A673 (cell line): ENCODE results near the gene ZBTB20. TPM values are rescaled to one million over a fixed set of nuclear protein-coding genes. Genes with fewer than 3 reads are reported as not detected.

Experiments
- BruUV-seq: library from RNA; stranded (reverse); fragments of 400-500 nt; replicated peaks from 2 replicates; lab custom pipeline; 2021; lab: Mats Ljungman, UMichigan
- CTCF ChIA-PET: fragments of 300-600 bp; sonication (Branson Sonifier 250); formaldehyde crosslinking; loops from one replicate; lab custom pipeline; 2022; ENCODE audit warnings: antibody characterized with exemption; lab: Charles Lee
- POLR2A ChIA-PET: fragments of 300-600 bp; sonication (Branson Sonifier 250); formaldehyde crosslinking; loops from one replicate; lab custom pipeline; 2022; ENCODE audit warnings: antibody characterized with exemption; ENCODE audit not compliant: low non-redundant PET; lab: Charles Lee
- DNase-seq: peaks from one replicate; pipeline ENCODE4 v3.0.0-alpha.2; 2015; ENCODE audit warnings: low spot score
- H3K27ac ChIP-seq: fragments of 200-600 bp; sonication (generic); 2 replicates; pipeline ENCODE4 v1.5.1; 2016; ENCODE audit warnings: mixed run types, low read depth, mild to moderate bottlenecking, mixed read lengths, antibody characterized with exemption, low read length; ENCODE audit not compliant: poor library complexity, severe bottlenecking
- H3K27me3 ChIP-seq: fragments of 200-600 bp; sonication (generic); replicated peaks from 2 replicates; pipeline ENCODE4 v1.6.1; 2017; ENCODE audit warnings: mixed run types, low read depth, mild to moderate bottlenecking, mixed read lengths, antibody characterized with exemption, low read length; ENCODE audit not compliant: insufficient read depth, poor library complexity
- H3K36me3 ChIP-seq: fragments of 200-600 bp; sonication (generic); 2 replicates; pipeline ENCODE4 v1.6.1; 2016; ENCODE audit warnings: mixed run types, mild to moderate bottlenecking, mixed read lengths, antibody characterized with exemption, low read length; ENCODE audit not compliant: insufficient read depth, poor library complexity, severe bottlenecking
- H3K4me1 ChIP-seq: fragments of 200-600 bp; sonication (generic); 2 replicates; pipeline ENCODE4 v1.6.1; 2017; ENCODE audit warnings: mixed run types, mild to moderate bottlenecking, mixed read lengths, antibody characterized with exemption, low read length; ENCODE audit not compliant: insufficient read depth, poor library complexity, severe bottlenecking
- H3K4me3 ChIP-seq: fragments of 200-600 bp; sonication (generic); 2 replicates; pipeline ENCODE4 v1.5.1; 2016; ENCODE audit warnings: low read depth, mixed run types, mild to moderate bottlenecking, mixed read lengths, low read length; ENCODE audit not compliant: poor library complexity, severe bottlenecking
- H3K9me3 ChIP-seq: fragments of 200-600 bp; sonication (generic); 2 replicates; pipeline ENCODE4 v1.6.1; 2016; ENCODE audit warnings: mixed run types, low read depth, mild to moderate bottlenecking, mixed read lengths, antibody characterized with exemption, low read length; ENCODE audit not compliant: poor library complexity, severe bottlenecking
- CTCF ChIP-seq: fragments of 300-800, 200-600 bp; sonication (generic); conservative IDR thresholded peaks from 2 replicates; pipeline ENCODE4 v1.5.1; 2017; ENCODE audit warnings: low read depth, mild to moderate bottlenecking, antibody characterized with exemption, low read length, moderate library complexity, mixed read lengths
- EZH2 ChIP-seq: fragments of 200-600 bp; sonication (generic); IDR thresholded peaks from 2 replicates; pipeline ENCODE4 v1.6.1; 2017; ENCODE audit warnings: borderline replicate concordance, low read depth, mild to moderate bottlenecking, mixed read lengths, antibody characterized with exemption, low read length; ENCODE audit not compliant: poor library complexity, severe bottlenecking
- intact Hi-C: fragments of 100-400 bp; cut with micrococcal nuclease; formaldehyde crosslinking; loops from one replicate; pipeline ENCODE4 v1.10.0; 2022; ENCODE audit not compliant: unreplicated experiment
- total RNA-seq: library from RNA; stranded (reverse); gene quantifications from 2 replicates; pipeline ENCODE4 v1.2.3, GENCODE V29; 2021

The ZBTB20 gene
- total RNA-seq, 1 experiment from 2014 or later, result 13.5 TPM

- no TSS peak for BruUV-seq
- Histone ChIP-seq H3K36me3 (no peaks in the 10 kb centered on the region), H3K27ac (no peak overlapping the region), H3K4me1 (peaks cover 5% of the 10 kb centered on the region), H3K4me3 (no peak overlapping the region), H3K9me3 (no peaks in the 10 kb centered on the region), H3K27me3 (no peaks in the 10 kb centered on the region)
- DNase-seq, result no peak
- TF ChIP-seq EZH2 (no peak), CTCF (no peak)
- intact Hi-C loops, result no loop called here
- ChIA-PET POLR2A (no interaction called here), CTCF (no interaction called here)
These were observed 520.3 kb downstream of the ZBTB20 start for GRCh38 chr3:114626751-114627150.

GRCh38 chr3:114624571-114625181 lies 522.4 kb downstream of the ZBTB20 start:
- CTCF ChIA-PET, result no interaction called here
- DNase-seq, result peak; percentile 10
- intact Hi-C loops, result no loop called here
- H3K4me1 ChIP-seq, result peaks cover 5% of the 10 kb centered on the region
- H3K36me3 ChIP-seq, result no peaks in the 10 kb centered on the region
- TF ChIP-seq EZH2, result no peak
- no peak for TF ChIP-seq CTCF
- no TSS peak for BruUV-seq
- H3K4me3 ChIP-seq, result no peak overlapping the region
- no peaks in the 10 kb centered on the region for H3K27me3 ChIP-seq
- H3K27ac ChIP-seq, result no peak overlapping the region
- H3K9me3 ChIP-seq, result no peaks in the 10 kb centered on the region
- POLR2A ChIA-PET, result no interaction called here

GRCh38 chr3:114624047-114624445 lies 523.0 kb downstream of the ZBTB20 start:
- H3K9me3 ChIP-seq, result no peaks in the 10 kb centered on the region
- no TSS peak for BruUV-seq
- DNase-seq, result no peak
- H3K36me3 ChIP-seq, result no peaks in the 10 kb centered on the region
- H3K27me3 ChIP-seq, result no peaks in the 10 kb centered on the region
- H3K4me1 ChIP-seq, result peaks cover 5% of the 10 kb centered on the region
- no peak overlapping the region for H3K4me3 ChIP-seq
- intact Hi-C loops, result no loop called here
- no peak overlapping the region for H3K27ac ChIP-seq
- no peak for TF ChIP-seq EZH2
- no peak for TF ChIP-seq CTCF
- ChIA-PET CTCF (no interaction called here), POLR2A (no interaction called here)
